HCT116 (cell line): ENCODE results near the gene KIF12. TPM values are rescaled to one million over a fixed set of nuclear protein-coding genes. Genes with fewer than 3 reads are reported as not detected.

Experiments used
- ATAC-seq: fragments of 200-7000 bp; cut with Tn5 transposase; 2 replicates; pipeline ENCODE4 v1.9.1; 2020; ENCODE audit warnings: mild to moderate bottlenecking, moderate library complexity
- BruUV-seq: library from RNA; stranded (reverse); fragments of 400-500 nt; replicated peaks from 2 replicates; lab custom pipeline; 2021; lab: Mats Ljungman, UMichigan
- CTCF ChIA-PET: fragments of 300-600 bp; sonication (Branson Sonifier 250); formaldehyde crosslinking; loops from one replicate; lab custom pipeline; 2021; ENCODE audit warnings: antibody characterized with exemption; lab: Charles Lee
- POLR2A ChIA-PET: fragments of 300-600, 350-600 bp; sonication (Branson Sonifier 250); formaldehyde crosslinking; loops from one replicate; lab custom pipeline; 2021; ENCODE audit warnings: antibody characterized with exemption; lab: Charles Lee
- RAD21 ChIA-PET, 2 experiments: fragments of 300-600 bp; sonication (Branson Sonifier 250); formaldehyde crosslinking; loops; one replicate each; lab custom pipeline; 2023; ENCODE audit warnings: low total read pairs in 2 of 2; ENCODE audit not compliant: uncharacterized antibody in 2 of 2, unreplicated experiment in 2 of 2, low non-redundant PET in 1 of 2; lab: Charles Lee
- DNase-seq: peaks from one replicate; pipeline ENCODE4 v3.0.0-alpha.2; 2010; ENCODE audit warnings: low read depth, low spot score
- H2AFZ ChIP-seq: fragments of 200-600 bp; shearing (Covaris generic), sonication (generic); 2 replicates; pipeline ENCODE4 v1.6.1; 2017; ENCODE audit warnings: low read depth, mixed run types, mixed read lengths, antibody characterized with exemption, low read length; ENCODE audit not compliant: poor library complexity, severe bottlenecking
- H3K27ac ChIP-seq: 2 replicates; pipeline ENCODE4 v1.5.1; 2012; ENCODE audit warnings: low read depth, low read length
- H3K27me3 ChIP-seq: fragments of 200-600 bp; sonication (generic); 2 replicates; pipeline ENCODE4 v1.6.1; 2016; ENCODE audit warnings: mixed run types, low read length, mixed read lengths; ENCODE audit not compliant: insufficient read depth
- H3K36me3 ChIP-seq, 2 experiments: fragments of 200-500 bp in 1 of 2; fragments of 200-600 bp in 1 of 2; sonication (Bioruptor generic) in 1 of 2; sonication (generic) in 1 of 2; 2 replicates each; pipeline versions ENCODE4 v1.5.1 to v1.6.1; 2014 to 2016; ENCODE audit warnings: low read length in 2 of 2, inconsistent platforms in 1 of 2, mixed read lengths in 1 of 2, mixed run types in 1 of 2; ENCODE audit not compliant: insufficient read depth in 2 of 2, control insufficient read depth in 1 of 2
- H3K4me1 ChIP-seq, 2 experiments: fragments of 200-600 bp in 1 of 2; sonication (generic) in 1 of 2; 2 replicates each; pipeline versions ENCODE4 v1.5.1 to v1.6.1; 2012 to 2017; ENCODE audit warnings: low read length in 2 of 2, inconsistent platforms in 1 of 2, mild to moderate bottlenecking in 1 of 2, mixed read lengths in 1 of 2, mixed run types in 1 of 2, moderate library complexity in 1 of 2; ENCODE audit not compliant: insufficient read depth in 2 of 2, control insufficient read depth in 1 of 2
- H3K4me2 ChIP-seq: fragments of 200-600 bp; sonication (generic); 2 replicates; pipeline ENCODE4 v1.6.1; 2017; ENCODE audit warnings: mixed run types, low read length, mixed read lengths
- H3K4me3 ChIP-seq, 2 experiments: fragments of 200-600 bp in 1 of 2; sonication (generic) in 1 of 2; replicated peaks in 1 of 2; 2 replicates each; pipeline ENCODE4 v1.5.1; 2011 to 2016; ENCODE audit warnings: low read length in 2 of 2, control low read depth in 1 of 2, low read depth in 1 of 2, mild to moderate bottlenecking in 1 of 2, mixed read lengths in 1 of 2, mixed run types in 1 of 2
- H3K79me2 ChIP-seq: fragments of 200-600 bp; sonication (generic); 2 replicates; pipeline ENCODE4 v1.6.1; 2017; ENCODE audit warnings: mild to moderate bottlenecking, mixed run types, low read length, moderate library complexity, mixed read lengths; ENCODE audit not compliant: insufficient read depth
- H3K9ac ChIP-seq: fragments of 200-600 bp; sonication (generic); 2 replicates; pipeline ENCODE4 v1.6.1; 2016; ENCODE audit warnings: low read length, mixed read lengths
- H3K9me2 ChIP-seq: fragments of 200-600 bp; sonication (generic), shearing (Covaris generic); 2 replicates; pipeline ENCODE4 v1.6.1; 2017; ENCODE audit warnings: mixed run types, mild to moderate bottlenecking, moderate library complexity; ENCODE audit not compliant: insufficient read depth
- H3K9me3 ChIP-seq, 2 experiments: fragments of 200-500 bp in 1 of 2; fragments of 200-600 bp in 1 of 2; sonication (Bioruptor generic) in 1 of 2; sonication (generic) in 1 of 2; 2 replicates each; pipeline ENCODE4 v1.6.1; 2014 to 2017; ENCODE audit warnings: low read length in 2 of 2, mixed read lengths in 2 of 2, inconsistent platforms in 1 of 2, low read depth in 1 of 2, mild to moderate bottlenecking in 1 of 2, mixed run types in 1 of 2, moderate library complexity in 1 of 2; ENCODE audit not compliant: control insufficient read depth in 1 of 2, insufficient read depth in 1 of 2
- H4K20me1 ChIP-seq: fragments of 200-600 bp; sonication (generic), shearing (Covaris generic); 2 replicates; pipeline ENCODE4 v1.6.1; 2017; ENCODE audit warnings: mixed run types, mild to moderate bottlenecking, moderate library complexity; ENCODE audit not compliant: insufficient read depth
- CEBPB ChIP-seq: IDR thresholded peaks from 2 replicates; pipeline ENCODE4 v1.6.1; 2012; ENCODE audit warnings: low read depth
- CTCF ChIP-seq, 3 experiments: fragments of 200-600 bp in 1 of 3; sonication (generic) in 1 of 3; IDR thresholded peaks in 2 of 3; conservative IDR thresholded peaks in 1 of 3; 2 replicates each; pipeline ENCODE4 v1.5.1; 2012 to 2017; ENCODE audit warnings: low read depth in 2 of 3, low read length in 2 of 3, antibody characterized with exemption in 1 of 3, borderline replicate concordance in 1 of 3, control low read depth in 1 of 3, mild to moderate bottlenecking in 1 of 3, mixed read lengths in 1 of 3, mixed run types in 1 of 3, moderate library complexity in 1 of 3; ENCODE audit not compliant: insufficient read depth in 1 of 3
- EGR1 ChIP-seq: IDR thresholded peaks from 2 replicates; pipeline ENCODE4 v1.6.1; 2012; ENCODE audit warnings: low read depth
- ELF1 ChIP-seq: IDR thresholded peaks from 2 replicates; pipeline ENCODE4 v1.6.1; 2012; ENCODE audit warnings: low read depth, borderline replicate concordance
- EZH2 ChIP-seq: fragments of 200-600 bp; sonication (generic); IDR thresholded peaks from 2 replicates; pipeline ENCODE4 v1.6.1; 2017; ENCODE audit warnings: antibody characterized with exemption, mixed run types
- EZH2phosphoT487 ChIP-seq: fragments of 200-600 bp; IDR thresholded peaks from 2 replicates; pipeline ENCODE4 v1.6.1; 2018; ENCODE audit warnings: antibody characterized with exemption, borderline replicate concordance
- JUND ChIP-seq: IDR thresholded peaks from 2 replicates; pipeline ENCODE4 v1.6.1; 2012
- MAX ChIP-seq: IDR thresholded peaks from 2 replicates; pipeline ENCODE4 v1.6.1; 2012
- POLR2A ChIP-seq: IDR thresholded peaks from 2 replicates; pipeline ENCODE4 v1.7.0; 2011; ENCODE audit warnings: borderline replicate concordance; ENCODE audit not compliant: insufficient read depth, insufficient read length; ENCODE audit errors: extremely low read depth
- SIN3A ChIP-seq: IDR thresholded peaks from 2 replicates; pipeline ENCODE4 v1.6.1; 2012; ENCODE audit warnings: low read depth
- SRF ChIP-seq: IDR thresholded peaks from 2 replicates; pipeline ENCODE4 v1.6.1; 2012; ENCODE audit warnings: low read depth
- ZBTB33 ChIP-seq: IDR thresholded peaks from 2 replicates; pipeline ENCODE4 v1.6.1; 2011; ENCODE audit warnings: mild to moderate bottlenecking, low read length, moderate library complexity; ENCODE audit not compliant: insufficient replicate concordance; ENCODE audit errors: extremely low read depth
- ZFX ChIP-seq: fragments of 450-650 bp; IDR thresholded peaks from 2 replicates; pipeline ENCODE4 v1.6.1; 2017
- ZNF274 ChIP-seq: fragments of 200-500 bp; sonication (Bioruptor generic); IDR thresholded peaks from 2 replicates; pipeline ENCODE4 v1.6.1; 2014; ENCODE audit warnings: mild to moderate bottlenecking, low read depth, low read length, inconsistent platforms
- intact Hi-C: fragments of 100-400 bp; cut with micrococcal nuclease; formaldehyde crosslinking; loops from 2 replicates; pipeline ENCODE4 v1.10.0; 2022
- total RNA-seq: library from RNA; stranded (reverse); gene quantifications from one replicate; pipeline ENCODE4 v1.2.1, GENCODE V29; 2021; ENCODE audit not compliant: unreplicated experiment

Gene KIF12
- total RNA-seq, 1 experiment from 2014 or later: 6.4 TPM

- CTCF ChIA-PET: interaction anchor here (1.4 kb wide), 1 partner anchor 202 kb away, joined by 5 read pairs; no protein-coding TSS in a partner anchor
- no peak for DNase-seq
- Histone ChIP-seq H3K4me3 (no peak overlapping the region), H4K20me1 (no peaks in the 10 kb centered on the region), H3K9me2 (no peaks in the 10 kb centered on the region), H3K4me2 (no peak overlapping the region), H3K27ac (no peak overlapping the region), H3K9me3 (no peaks in the 10 kb centered on the region), H3K36me3 (no peaks in the 10 kb centered on the region)
- no peak; the same call in 1 of the 2 replicates for ATAC-seq
- RAD21 ChIA-PET: no interaction called here
- TF ChIP-seq SIN3A (no peak), ELF1 (no peak), CTCF (IDR thresholded peaks at IDR 0.05 in 2 of 3, conservative IDR thresholded peaks at IDR 0.05 in 1 of 3; ENCODE audit: borderline replicate concordance in 1 of 3, insufficient read depth in 1 of 3, low read depth in 2 of 3, low read length in 2 of 3) (no peak), EZH2phosphoT487 (no peak), SRF (no peak), ZFX (no peak)
- TF ChIP-seq, all 23 proteins: peak for 0
- intact Hi-C loops: no loop called here
- Histone ChIP-seq H3K79me2 (no peaks in the 10 kb centered on the region), H3K9ac (no peak overlapping the region), H3K4me1 (no peaks in the 10 kb centered on the region), H3K27me3 (no peaks in the 10 kb centered on the region), H2AFZ (no peak overlapping the region)
- POLR2A ChIA-PET: no interaction called here
- BruUV-seq: no TSS peak
These were observed 9.8 kb downstream of the KIF12 start for GRCh38 chr9:114089206-114089840.

- H3K9ac ChIP-seq: no peak overlapping the region
- TF ChIP-seq JUND (no peak), SRF (no peak), CEBPB (no peak), ZNF274 (no peak), MAX (no peak), POLR2A (no peak), EGR1 (no peak), EZH2 (no peak), SIN3A (no peak), ZBTB33 (no peak)
- TF ChIP-seq, all 23 proteins: peak for 0
- no peak for DNase-seq
- ATAC-seq: no peak
- no peaks in the 10 kb centered on the region for H3K4me1 ChIP-seq
- ChIA-PET POLR2A (no interaction called here), CTCF (interaction anchor here (1.4 kb wide), 1 partner anchor 202 kb away, joined by 5 read pairs; no protein-coding TSS in a partner anchor), RAD21 (no interaction called here)
- H3K79me2 ChIP-seq: no peaks in the 10 kb centered on the region
- H3K27ac ChIP-seq: no peak overlapping the region
- no peaks in the 10 kb centered on the region for H3K9me2 ChIP-seq
- no peak overlapping the region for H3K4me2 ChIP-seq
- H4K20me1 ChIP-seq: no peaks in the 10 kb centered on the region
- BruUV-seq: no TSS peak
- no peaks in the 10 kb centered on the region for H3K9me3 ChIP-seq
- no peaks in the 10 kb centered on the region for H3K27me3 ChIP-seq
- H3K4me3 ChIP-seq: no peak overlapping the region
- no peak overlapping the region for H2AFZ ChIP-seq
- no peaks in the 10 kb centered on the region for H3K36me3 ChIP-seq
- intact Hi-C loops: no loop called here
These were observed 10.4 kb downstream of the KIF12 start for GRCh38 chr9:114088571-114089170.
